Measurements from ENCODE around the gene ITPR2.

DNA sequence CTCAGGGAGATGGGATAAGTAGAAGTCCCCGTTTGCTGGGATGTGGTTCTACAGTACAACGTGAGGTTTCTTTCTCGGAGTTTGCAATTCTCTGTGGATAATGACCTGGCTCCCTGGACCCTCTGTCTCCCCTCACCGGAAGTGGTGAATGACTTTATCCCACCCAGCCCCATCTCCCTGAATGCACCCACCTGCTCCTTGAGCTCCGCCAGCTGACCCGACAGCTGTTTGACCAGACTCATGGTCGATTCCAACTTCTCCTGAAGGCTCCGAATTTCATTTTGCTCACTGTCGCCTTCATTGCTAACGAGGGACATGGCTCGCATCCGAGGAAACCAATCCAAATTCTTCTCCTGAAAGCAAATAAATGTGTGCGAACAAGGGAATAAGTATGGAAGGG lies 493.0 kb downstream of the ITPR2 start:
- TF ChIP-seq SIN3A (IDR thresholded peaks at IDR 0.05; ENCODE audit: borderline replicate concordance, insufficient read depth, low read length) (no peak), TAF1 (IDR thresholded peaks at IDR 0.05; ENCODE audit: borderline replicate concordance, insufficient read depth, low read length) (no peak), POLR2AphosphoS5 (IDR thresholded peaks at IDR 0.05; ENCODE audit: low read depth, low read length) (no peak)

Data from PFSK-1 (cell line).